SK-N-SH (cell line): ENCODE results near the gene TNFSF11. TPM values are rescaled to one million over a fixed set of nuclear protein-coding genes. Genes with fewer than 3 reads are reported as not detected.

Experiments used
- CTCF ChIA-PET: fragments of 300-600, 350-600 bp; formaldehyde crosslinking; extraction: SDS; loops from one replicate; lab custom pipeline; 2021; lab: Yijun Ruan, JAX
- POLR2A ChIA-PET: fragments of 350-600 bp; sonication (Branson Sonifier 250); formaldehyde crosslinking; extraction: SDS; loops from one replicate; lab custom pipeline; 2020; ENCODE audit warnings: antibody characterized with exemption, inconsistent platforms; lab: Yijun Ruan, JAX
- DNase-seq: peaks from one replicate; pipeline ENCODE4 v3.0.0; 2012
- H2AFZ ChIP-seq: fragments of 200-600 bp; sonication (generic); 2 replicates; pipeline ENCODE4 v1.8.1; 2016; ENCODE audit warnings: antibody characterized with exemption, mild to moderate bottlenecking, low read depth
- H3F3A ChIP-seq: fragments of 200-600 bp; sonication (generic); replicated peaks from 2 replicates; pipeline ENCODE3; 2016; ENCODE audit warnings: antibody characterized with exemption, mild to moderate bottlenecking; ENCODE audit not compliant: insufficient read depth
- H3K27ac ChIP-seq, 2 experiments: fragments of 200-500 bp in 1 of 2; fragments of 200-600 bp in 1 of 2; sonication (Bioruptor generic) in 1 of 2; sonication (generic), shearing (Covaris generic) in 1 of 2; 2 replicates each; pipeline versions ENCODE4 v1.5.1 to v1.6.1; 2014 to 2016; ENCODE audit warnings: low read depth in 2 of 2, inconsistent platforms in 1 of 2, low read length in 1 of 2, mild to moderate bottlenecking in 1 of 2, mixed read lengths in 1 of 2
- H3K27me3 ChIP-seq: fragments of 200-600 bp; sonication (generic), shearing (Covaris generic); 2 replicates; pipeline ENCODE4 v1.6.1; 2016; ENCODE audit warnings: mixed run types; ENCODE audit not compliant: insufficient read depth
- H3K36me3 ChIP-seq, 2 experiments: fragments of 200-500 bp in 1 of 2; fragments of 200-600 bp in 1 of 2; sonication (Bioruptor generic) in 1 of 2; sonication (generic) in 1 of 2; replicated peaks in 1 of 2; 2 replicates each; pipeline versions ENCODE3 to v1.5.1; 2014 to 2016; ENCODE audit warnings: low read length in 1 of 2, mild to moderate bottlenecking in 1 of 2; ENCODE audit not compliant: insufficient read depth in 2 of 2, control insufficient read depth in 1 of 2
- H3K4me1 ChIP-seq, 2 experiments: fragments of 200-500 bp in 1 of 2; fragments of 200-600 bp in 1 of 2; sonication (Bioruptor generic) in 1 of 2; sonication (generic), shearing (Covaris generic) in 1 of 2; 2 replicates each; pipeline versions ENCODE4 v1.5.1 to v1.6.1; 2014 to 2016; ENCODE audit warnings: low read depth in 1 of 2, low read length in 1 of 2, mixed run types in 1 of 2; ENCODE audit not compliant: insufficient read depth in 2 of 2, control insufficient read depth in 1 of 2
- H3K4me2 ChIP-seq: fragments of 200-600 bp; sonication (generic), shearing (Covaris generic); 2 replicates; pipeline ENCODE4 v1.6.1; 2017; ENCODE audit warnings: mixed run types
- H3K4me3 ChIP-seq, 2 experiments: fragments of 200-500 bp in 1 of 2; fragments of 200-600 bp in 1 of 2; sonication (Bioruptor generic) in 1 of 2; sonication (generic), shearing (Covaris generic) in 1 of 2; 2 replicates each; pipeline versions ENCODE4 v1.5.1 to v1.8.1; 2014 to 2016; ENCODE audit warnings: low read depth in 2 of 2, inconsistent platforms in 1 of 2, low read length in 1 of 2, mild to moderate bottlenecking in 1 of 2, mixed read lengths in 1 of 2, moderate library complexity in 1 of 2
- H3K79me2 ChIP-seq: fragments of 200-600 bp; sonication (generic); 2 replicates; pipeline ENCODE4 v1.8.1; 2017; ENCODE audit warnings: mild to moderate bottlenecking; ENCODE audit not compliant: insufficient read depth
- H3K9ac ChIP-seq: fragments of 200-600 bp; sonication (generic); 2 replicates; pipeline ENCODE4 v1.6.1; 2017; ENCODE audit warnings: mixed run types
- H3K9me2 ChIP-seq: fragments of 200-600 bp; sonication (generic); 2 replicates; pipeline ENCODE4 v1.6.1; 2017; ENCODE audit warnings: mixed run types
- H3K9me3 ChIP-seq: fragments of 200-600 bp; sonication (generic); 2 replicates; pipeline ENCODE4 v1.6.1; 2017; ENCODE audit warnings: mixed run types, mild to moderate bottlenecking, moderate library complexity
- H4K20me1 ChIP-seq: fragments of 200-600 bp; sonication (generic); 2 replicates; pipeline ENCODE4 v1.6.1; 2017; ENCODE audit warnings: mild to moderate bottlenecking, mixed run types; ENCODE audit not compliant: insufficient read depth
- CHD2 ChIP-seq: fragments of 150-350 bp; IDR thresholded peaks from 2 replicates; pipeline ENCODE4 v1.6.1; 2018; ENCODE audit warnings: low read length; ENCODE audit not compliant: partially characterized antibody
- ELF1 ChIP-seq: IDR thresholded peaks from 2 replicates; pipeline ENCODE4 v1.4.0; 2012
- EP300 ChIP-seq, 2 experiments: IDR thresholded peaks; 2 replicates each; pipeline versions ENCODE4 v1.4.0 to v1.6.1; 2012; ENCODE audit warnings: borderline replicate concordance in 1 of 2, low read depth in 1 of 2, low read length in 1 of 2
- FOSL2 ChIP-seq: IDR thresholded peaks from 2 replicates; pipeline ENCODE4 v1.4.0; 2012; ENCODE audit warnings: low read depth, mild to moderate bottlenecking, moderate library complexity, borderline replicate concordance
- FOXM1 ChIP-seq: IDR thresholded peaks from 2 replicates; pipeline ENCODE4 v1.4.0; 2012; ENCODE audit warnings: low read depth, mild to moderate bottlenecking
- GABPA ChIP-seq: IDR thresholded peaks from 2 replicates; pipeline ENCODE4 v1.4.0; 2012; ENCODE audit warnings: low read depth, mild to moderate bottlenecking
- MXI1 ChIP-seq: IDR thresholded peaks from 2 replicates; pipeline ENCODE4 v1.6.1; 2012; ENCODE audit warnings: mild to moderate bottlenecking, low read depth, low read length, improper control_type of control experiment
- NRF1 ChIP-seq: IDR thresholded peaks from 2 replicates; pipeline ENCODE4 v1.6.1; 2012; ENCODE audit warnings: low read depth, mild to moderate bottlenecking, low read length
- POLR2AphosphoS5 ChIP-seq: IDR thresholded peaks from 2 replicates; pipeline ENCODE4 v1.6.1; 2012; ENCODE audit warnings: low read depth, low read length
- REST ChIP-seq: IDR thresholded peaks from 2 replicates; pipeline ENCODE4 v1.6.1; 2012; ENCODE audit warnings: mild to moderate bottlenecking, low read depth, low read length, moderate library complexity
- RFX5 ChIP-seq: IDR thresholded peaks from 2 replicates; pipeline ENCODE4 v1.6.1; 2012; ENCODE audit warnings: mild to moderate bottlenecking, improper control_type of control experiment, low read length
- TCF12 ChIP-seq: IDR thresholded peaks from 2 replicates; pipeline ENCODE4 v1.4.0; 2012
- TEAD4 ChIP-seq: IDR thresholded peaks from 2 replicates; pipeline ENCODE4 v1.4.0; 2012; ENCODE audit warnings: mild to moderate bottlenecking, borderline replicate concordance; ENCODE audit not compliant: insufficient read depth
- USF2 ChIP-seq: fragments of 150-350 bp; IDR thresholded peaks from 2 replicates; pipeline ENCODE4 v1.6.1; 2017; ENCODE audit warnings: antibody characterized with exemption, low read length, low read depth, borderline replicate concordance
- WGBS: methylation state at CpG from one replicate; pipeline ENCODE4 v1.1.6; 2017; ENCODE audit warnings: low lambda C conversion rate; 5-methylcytosine and 5-hydroxymethylcytosine counted together
- polyA plus RNA-seq, 3 experiments: library from polyadenylated mRNA; depleted of rRNA; stranded (reverse); fragments of >200 nt; gene quantifications; 2 replicates each; pipeline ENCODE4 v1.2.3, GENCODE V29; 2012
- TF ChIP-seq, protein P1 (sequence below): IDR thresholded peaks from 2 replicates; pipeline ENCODE4 v1.4.0; 2012; ENCODE audit warnings: low read depth
- TF ChIP-seq, protein P2 (sequence below): fragments of 150-350 bp; IDR thresholded peaks from 2 replicates; pipeline ENCODE4 v1.6.1; 2016; ENCODE audit warnings: mild to moderate bottlenecking, low read depth, low read length

The TNFSF11 gene
- polyA plus RNA-seq, 1 of the 3 experiments (the other 2 are of a cell fraction) = not detected

DNA sequence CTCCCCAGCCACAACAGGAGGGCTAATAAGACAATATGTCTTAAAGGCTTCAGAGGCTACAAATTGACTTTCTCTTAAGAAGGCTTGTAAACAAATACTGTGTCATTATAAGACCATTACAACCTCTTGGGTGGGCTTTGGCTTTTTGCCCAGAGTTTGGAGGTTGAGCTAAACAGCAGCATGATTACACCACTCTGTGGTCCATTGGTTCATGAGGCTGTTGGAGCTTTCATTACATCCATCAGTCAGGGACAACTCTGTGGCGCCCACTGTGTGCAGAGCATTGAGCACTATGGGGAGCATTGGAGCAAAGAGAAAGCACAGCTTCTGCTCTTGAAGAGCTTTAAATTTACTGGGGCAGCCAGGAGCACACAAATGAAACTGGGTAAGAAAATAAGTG is 75.9 kb downstream of the TNFSF11 start (continued):
- TF ChIP-seq REST (no peak), EP300 (IDR thresholded peaks at IDR 0.05; ENCODE audit: borderline replicate concordance in 1 of 2, low read depth in 1 of 2, low read length in 1 of 2) (no peak), TCF12 (no peak)

GRCh38 chr13:42650506-42650905 is 76.6 kb downstream of the TNFSF11 start:
- H3K9me3 ChIP-seq = no peaks in the 10 kb centered on the region
- no peaks in the 10 kb centered on the region for H3K36me3 ChIP-seq
- CTCF ChIA-PET = no interaction called here
- no peak overlapping the region for H3K27ac ChIP-seq
- 35% methylated on average over 3 of the region's 3 CpGs for WGBS
- H3K9me2 ChIP-seq = no peaks in the 10 kb centered on the region
- H3K4me1 ChIP-seq = no peaks in the 10 kb centered on the region
- H2AFZ ChIP-seq = no peak overlapping the region
- DNase-seq = no peak
- no peaks in the 10 kb centered on the region for H4K20me1 ChIP-seq
- H3K79me2 ChIP-seq = no peaks in the 10 kb centered on the region
- TF ChIP-seq NRF1 (no peak), TEAD4 (no peak), USF2 (no peak), FOSL2 (no peak), RFX5 (no peak), GABPA (no peak), FOXM1 (no peak), ELF1 (no peak), REST (no peak), CHD2 (no peak), MXI1 (no peak), POLR2AphosphoS5 (no peak)
- TF ChIP-seq, protein P1, sequence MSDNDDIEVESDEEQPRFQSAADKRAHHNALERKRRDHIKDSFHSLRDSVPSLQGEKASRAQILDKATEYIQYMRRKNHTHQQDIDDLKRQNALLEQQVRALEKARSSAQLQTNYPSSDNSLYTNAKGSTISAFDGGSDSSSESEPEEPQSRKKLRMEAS = no peak
- TF ChIP-seq, protein P2, sequence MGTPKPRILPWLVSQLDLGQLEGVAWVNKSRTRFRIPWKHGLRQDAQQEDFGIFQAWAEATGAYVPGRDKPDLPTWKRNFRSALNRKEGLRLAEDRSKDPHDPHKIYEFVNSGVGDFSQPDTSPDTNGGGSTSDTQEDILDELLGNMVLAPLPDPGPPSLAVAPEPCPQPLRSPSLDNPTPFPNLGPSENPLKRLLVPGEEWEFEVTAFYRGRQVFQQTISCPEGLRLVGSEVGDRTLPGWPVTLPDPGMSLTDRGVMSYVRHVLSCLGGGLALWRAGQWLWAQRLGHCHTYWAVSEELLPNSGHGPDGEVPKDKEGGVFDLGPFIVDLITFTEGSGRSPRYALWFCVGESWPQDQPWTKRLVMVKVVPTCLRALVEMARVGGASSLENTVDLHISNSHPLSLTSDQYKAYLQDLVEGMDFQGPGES = no peak
- no peak overlapping the region for H3K4me3 ChIP-seq
- H3K4me2 ChIP-seq = no peak overlapping the region
- no peaks in the 10 kb centered on the region for H3F3A ChIP-seq
- peaks cover 11% of the 10 kb centered on the region; the same call in 1 of the 2 replicates for H3K27me3 ChIP-seq
- POLR2A ChIA-PET = no interaction called here
- H3K9ac ChIP-seq = no peak overlapping the region
